GM19025 (cell line): ENCODE measurements around the gene BOK.
"Not testable (repeated sequence)": the region's sequence is repeated elsewhere in the genome, so short reads cannot be mapped to it uniquely, and the experiment has no call there.

Experiments
- ATAC-seq: cut with Tn5 transposase; IDR thresholded peaks from one replicate; pipeline ENCODE4 v1.9.1; 2021; ENCODE audit warnings: mild to moderate bottlenecking, low read depth, moderate library complexity; ENCODE audit not compliant: unreplicated experiment

Gene BOK

DNA sequence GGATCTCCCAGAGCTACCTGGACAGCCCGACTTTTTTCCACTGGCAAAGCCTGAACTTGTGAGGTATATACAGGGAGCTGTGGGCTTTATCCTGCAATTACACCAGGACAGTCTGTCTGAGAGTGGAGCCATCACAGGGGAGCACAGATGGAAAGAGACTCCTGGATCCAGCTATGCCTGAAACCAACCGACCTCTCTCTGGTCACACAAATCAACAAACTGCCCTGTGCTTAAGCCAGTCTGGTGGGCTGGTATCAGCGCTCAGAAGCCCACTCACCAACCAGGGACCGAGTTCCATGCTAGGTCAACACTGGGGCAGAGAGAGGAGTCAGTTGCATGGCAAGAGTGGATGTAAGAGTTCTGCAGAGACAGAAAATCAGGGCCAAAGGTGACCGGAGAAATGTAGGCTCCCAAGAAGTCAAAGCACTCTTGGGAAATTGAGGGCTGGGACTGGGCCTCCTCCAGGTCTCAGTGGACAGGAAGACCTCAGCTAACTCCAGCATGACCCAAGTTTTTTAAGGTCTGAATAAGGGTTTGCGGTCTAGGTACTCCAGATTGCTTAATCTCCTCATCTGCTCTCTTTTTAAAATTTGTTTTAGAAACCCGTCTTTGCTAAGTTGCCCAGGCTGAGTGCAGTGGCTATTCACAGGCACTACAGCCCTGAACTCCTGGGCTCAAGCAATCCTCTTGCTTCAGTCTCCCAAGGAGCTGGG, 3.8 kb upstream of the BOK start:
- no peak for ATAC-seq

GRCh38 chr2:241555711-241556110, 2.8 kb upstream of the BOK start:
- ATAC-seq, result no peak

GRCh38 chr2:241556746-241557145, 1.8 kb upstream of the BOK start:
- no peak for ATAC-seq

DNA sequence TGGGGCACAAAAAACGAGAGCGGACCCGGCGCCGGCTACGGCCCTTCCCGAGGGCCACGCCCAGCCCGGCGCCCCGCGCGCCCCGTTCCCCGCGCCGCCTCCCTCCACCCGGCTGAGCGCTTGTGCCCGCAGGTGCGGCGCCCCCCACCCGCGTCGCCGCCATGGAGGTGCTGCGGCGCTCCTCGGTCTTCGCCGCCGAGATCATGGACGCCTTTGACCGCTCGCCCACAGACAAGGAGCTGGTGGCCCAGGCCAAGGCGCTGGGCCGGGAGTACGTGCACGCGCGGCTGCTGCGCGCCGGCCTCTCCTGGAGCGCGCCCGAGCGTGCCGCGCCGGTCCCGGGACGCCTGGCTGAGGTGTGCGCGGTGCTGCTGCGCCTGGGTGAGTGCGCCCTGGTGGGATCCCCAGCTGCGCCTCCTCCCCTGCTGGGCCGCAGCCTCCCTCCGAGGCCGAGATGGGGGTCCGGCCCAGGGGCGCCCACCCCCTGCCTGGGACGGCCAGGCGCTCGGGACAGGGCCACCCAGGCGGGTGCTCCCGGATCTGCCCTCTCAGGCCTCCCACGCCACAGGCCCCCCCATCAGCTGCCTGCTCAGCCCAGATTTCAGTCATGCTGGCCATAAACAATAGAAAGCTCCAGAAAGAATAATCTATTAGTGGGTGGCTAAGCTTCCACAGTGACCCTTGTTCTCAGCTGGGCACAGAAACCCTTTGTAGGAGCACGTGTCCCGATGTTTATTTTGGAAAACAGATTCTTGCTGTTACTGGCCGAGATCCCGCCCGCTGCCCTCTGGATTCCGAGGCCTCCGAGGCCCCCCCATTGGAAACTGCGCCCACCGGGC, 997 bp downstream of the BOK start:
- no peak for ATAC-seq

- ATAC-seq, result no peak
Measured at GRCh38 chr2:241560162-241560882, 1.8 kb downstream of the BOK start.

DNA sequence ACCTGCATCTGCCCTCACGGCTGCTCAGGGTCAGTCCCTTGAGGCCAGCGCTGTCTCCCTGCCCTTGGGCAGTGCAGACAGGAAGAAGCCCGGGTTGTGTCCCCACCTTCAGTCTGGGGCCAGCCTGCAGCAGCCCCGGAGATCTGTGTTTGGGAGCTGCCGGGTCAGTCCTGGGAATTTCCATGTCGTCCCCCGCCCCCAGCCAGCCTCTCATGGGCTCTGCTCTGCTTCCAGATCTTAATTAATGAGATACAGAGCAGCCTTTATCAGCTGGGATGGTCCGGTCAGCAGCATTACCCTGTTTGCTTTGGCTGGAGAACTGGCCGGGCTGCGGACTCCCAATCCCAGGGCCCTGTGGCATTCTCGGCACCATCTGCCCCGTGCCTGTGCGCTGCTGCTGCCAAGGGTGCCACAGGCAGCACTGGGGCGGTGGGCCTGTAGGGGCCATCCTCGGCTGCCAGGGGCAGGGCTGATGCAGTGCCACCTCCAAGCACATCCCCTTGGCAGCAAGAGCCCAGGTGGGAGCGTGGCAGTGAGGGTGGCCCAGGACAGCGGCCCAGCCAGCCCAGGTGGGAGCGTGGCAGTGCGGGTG, 2.4 kb downstream of the BOK start:
- ATAC-seq, result no peak

- ATAC-seq, result no peak
Measured at GRCh38 chr2:241561832-241562231, 3.3 kb downstream of the BOK start.

DNA sequence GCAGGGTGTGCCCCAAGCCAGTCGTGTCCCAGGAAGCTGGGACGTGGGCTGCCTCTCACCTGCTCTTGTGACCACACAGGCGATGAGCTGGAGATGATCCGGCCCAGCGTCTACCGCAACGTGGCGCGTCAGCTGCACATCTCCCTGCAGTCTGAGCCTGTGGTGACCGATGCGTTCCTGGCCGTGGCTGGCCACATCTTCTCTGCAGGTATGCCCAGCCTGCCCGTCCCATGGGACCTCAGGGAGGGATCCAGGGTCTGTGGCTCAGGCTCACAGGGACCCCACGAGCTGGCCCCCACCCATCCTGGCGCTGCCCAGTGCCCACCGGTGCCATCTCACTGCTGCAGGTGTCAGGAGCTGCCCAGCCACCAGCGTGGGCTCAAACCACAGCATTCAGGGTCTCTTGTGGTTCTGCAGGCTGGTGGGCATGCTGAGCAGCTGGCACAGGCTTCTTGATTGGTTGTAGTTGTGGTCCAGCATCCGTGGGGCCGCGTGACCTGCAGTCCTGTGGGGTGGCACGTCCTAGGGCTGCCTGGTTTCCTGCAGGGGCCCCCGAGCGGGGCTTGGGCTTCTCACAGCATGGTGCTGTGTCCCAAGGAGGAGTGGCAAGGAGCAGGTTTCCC, 3.8 kb downstream of the BOK start:
- ATAC-seq, result no peak

GRCh38 chr2:241563031-241563507, 4.5 kb downstream of the BOK start:
- no peak for ATAC-seq

DNA sequence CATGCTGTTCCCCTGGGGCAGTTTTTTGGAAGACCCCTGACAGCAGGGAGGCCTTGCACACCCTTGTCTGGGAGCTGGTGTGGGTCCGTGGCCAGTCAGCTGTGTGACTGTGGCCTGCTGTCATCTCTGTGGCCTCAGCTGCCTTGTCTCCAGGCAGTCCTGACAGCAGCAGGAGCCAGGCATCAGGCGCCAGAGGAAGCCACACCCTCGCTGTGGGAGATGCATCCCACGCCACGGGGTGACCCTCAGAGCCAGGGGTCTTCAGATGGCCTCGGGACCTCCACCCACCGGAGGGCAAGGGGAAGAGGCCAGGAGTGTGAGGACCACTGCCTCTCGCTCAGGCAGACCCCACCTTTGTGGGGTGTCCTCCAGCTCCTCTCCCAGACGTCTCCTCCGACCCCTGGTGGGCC, 5.0 kb downstream of the BOK start:
- no peak for ATAC-seq

DNA sequence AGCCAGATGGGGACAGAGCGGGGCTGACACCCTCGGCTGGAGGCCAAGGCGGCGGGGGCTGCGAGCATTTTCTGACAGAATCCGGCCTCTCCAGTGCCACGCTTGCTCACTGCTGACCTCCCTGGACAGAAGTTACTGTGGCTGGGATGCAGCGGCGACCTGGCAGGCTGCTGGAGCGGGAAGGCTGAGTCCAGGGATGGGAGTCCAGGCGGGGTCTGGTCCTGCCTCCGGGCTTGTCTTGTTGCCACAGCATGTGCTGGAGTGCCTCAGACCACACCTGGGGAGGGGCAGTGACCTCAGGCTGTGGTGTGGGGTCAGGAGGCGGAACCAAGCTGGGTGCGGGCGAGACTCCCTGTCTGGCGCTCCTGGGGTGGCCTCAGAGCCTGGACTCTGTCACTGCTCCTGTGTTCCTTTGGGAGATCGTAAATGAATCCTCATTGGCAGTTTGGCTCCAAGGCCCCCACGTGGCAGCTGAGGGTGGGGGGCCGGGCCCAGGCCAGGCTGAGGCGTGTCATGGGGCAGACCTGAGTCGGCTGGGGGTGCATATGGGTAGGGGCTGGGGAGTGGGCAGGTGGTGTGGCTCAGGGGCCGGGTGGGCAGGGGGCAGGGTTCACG, 5.5 kb downstream of the BOK start:
- ATAC-seq, result no peak

- ATAC-seq, result no peak
Measured at GRCh38 chr2:241564596-241565410, 6.3 kb downstream of the BOK start.

- no peak for ATAC-seq
Measured at GRCh38 chr2:241565411-241565810, 6.9 kb downstream of the BOK start.

GRCh38 chr2:241566021-241566420, 7.5 kb downstream of the BOK start:
- not testable (repeated sequence) for ATAC-seq

DNA sequence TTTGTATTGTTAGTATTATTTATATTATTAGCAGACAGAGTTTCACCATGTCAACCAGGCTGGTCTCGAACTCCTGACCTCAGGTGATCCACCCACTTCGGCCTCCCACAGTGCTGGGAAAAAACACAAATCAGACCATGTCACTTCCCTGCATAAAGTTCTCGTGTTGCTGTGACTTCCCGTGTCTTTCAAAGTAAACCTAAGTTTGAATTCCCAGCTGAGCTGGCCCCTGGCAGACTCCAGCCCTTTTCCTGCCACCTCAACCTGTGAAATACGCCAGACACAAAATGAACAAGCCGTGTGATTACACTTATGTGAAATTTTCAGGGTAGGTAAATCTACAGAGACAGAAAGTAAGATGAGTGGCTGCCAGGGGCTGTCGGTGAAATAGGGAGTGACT, 7.9 kb downstream of the BOK start:
- no peak for ATAC-seq

- ATAC-seq, result not testable (repeated sequence)
Measured at GRCh38 chr2:241567266-241567665, 8.7 kb downstream of the BOK start.

DNA sequence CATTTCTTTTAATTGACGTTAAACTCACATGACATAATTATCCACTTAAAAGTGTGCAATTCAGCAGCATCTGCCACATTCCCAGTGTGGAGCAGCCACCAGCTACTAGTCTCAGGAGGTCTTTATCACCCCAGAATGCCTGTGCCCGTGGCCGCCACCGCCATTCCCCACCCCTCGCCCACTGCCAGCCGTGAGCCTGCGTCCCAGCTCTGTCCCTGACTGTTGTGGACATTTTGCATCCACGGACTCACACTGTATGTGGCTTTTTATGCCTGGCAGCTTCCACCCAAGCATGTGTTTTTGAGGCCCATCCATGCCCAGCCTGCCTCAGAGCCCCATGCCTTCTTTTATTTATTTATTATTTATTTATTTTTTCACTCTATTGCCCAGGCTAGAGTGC, 9.2 kb downstream of the BOK start:
- no peak for ATAC-seq

GRCh38 chr2:241568726-241569125, 10.2 kb downstream of the BOK start:
- ATAC-seq, result no peak

DNA sequence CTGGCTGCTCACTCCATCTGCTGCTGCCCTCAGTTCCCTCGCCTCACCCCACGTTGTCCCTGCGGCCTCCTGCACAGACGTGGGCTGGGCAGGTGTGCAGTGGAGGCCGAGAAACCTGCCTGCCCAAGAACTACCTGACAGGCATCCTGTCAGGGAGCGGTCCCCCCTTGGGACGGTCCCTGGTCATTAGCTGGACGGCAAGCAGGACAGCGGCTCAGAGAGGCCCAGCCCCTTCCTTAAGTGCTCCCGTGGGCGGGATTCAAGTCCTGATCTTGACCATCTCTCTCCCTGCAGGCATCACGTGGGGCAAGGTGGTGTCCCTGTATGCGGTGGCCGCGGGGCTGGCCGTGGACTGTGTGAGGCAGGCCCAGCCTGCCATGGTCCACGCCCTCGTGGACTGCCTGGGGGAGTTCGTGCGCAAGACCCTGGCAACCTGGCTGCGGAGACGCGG, 11.3 kb downstream of the BOK start:
- ATAC-seq, result no peak
